ENCODE results near the gene TTBK1.

- TF ChIP-seq CTCF (IDR thresholded peaks at IDR 0.05; ENCODE audit: poor library complexity, severe bottlenecking) (no peak), MXI1 (conservative IDR thresholded peaks at IDR 0.05; ENCODE audit: poor library complexity, severe bottlenecking) (no peak), REST (IDR thresholded peaks at IDR 0.05; ENCODE audit: borderline replicate concordance) (no peak), EP300 (conservative IDR thresholded peaks at IDR 0.05; ENCODE audit: poor library complexity, severe bottlenecking) (no peak), RAD21 (conservative IDR thresholded peaks at IDR 0.05) (no peak), POLR2AphosphoS5 (IDR thresholded peaks at IDR 0.05) (no peak), SMC3 (conservative IDR thresholded peaks at IDR 0.05; ENCODE audit: poor library complexity) (no peak)
Measured at GRCh38 chr6:43310624-43311023, 67.3 kb downstream of the TTBK1 start.

All from neural cell (in vitro differentiated cells).